K562 (cell line): ENCODE measurements around the gene FAM180B. TPM values are rescaled to one million over a fixed set of nuclear protein-coding genes. Genes with fewer than 3 reads are reported as not detected.

Experiments
- BCL6 ChIP-seq: fragments of 250-450 bp; sonication (Bioruptor Pico); IDR thresholded peaks from 2 replicates; pipeline ENCODE4 v1.4.0; 2020
- BRD4 ChIP-seq: fragments of 200-600 bp; sonication (generic); IDR thresholded peaks from 2 replicates; pipeline ENCODE4 v1.6.1; 2017; ENCODE audit warnings: inconsistent platforms
- EGR1 ChIP-seq: fragments of 450-650 bp; conservative IDR thresholded peaks from 2 replicates; pipeline ENCODE4 v1.6.1; 2017; ENCODE audit warnings: mild to moderate bottlenecking
- HDAC1 ChIP-seq, 2 experiments: fragments of 450-650 bp; IDR thresholded peaks; 2 replicates each; pipeline ENCODE4 v1.6.1; 2016 to 2017; ENCODE audit warnings: inconsistent platforms in 1 of 2, mild to moderate bottlenecking in 1 of 2, moderate library complexity in 1 of 2
- HLTF ChIP-seq: fragments of 450-650 bp; IDR thresholded peaks from 2 replicates; pipeline ENCODE4 v1.6.1; 2016
- HNRNPLL ChIP-seq: fragments of 200-400 bp; formaldehyde crosslinking; IDR thresholded peaks from 2 replicates; pipeline ENCODE4 v1.6.1; 2017; ENCODE audit warnings: low read length, low read depth, mild to moderate bottlenecking; ENCODE audit not compliant: poor library complexity, severe bottlenecking
- MCM3 ChIP-seq: fragments of 450-650 bp; IDR thresholded peaks from 2 replicates; pipeline ENCODE4 v1.6.1; 2016
- MEIS2 ChIP-seq: fragments of 450-650 bp; IDR thresholded peaks from 2 replicates; pipeline ENCODE4 v1.6.1; 2014; ENCODE audit warnings: mild to moderate bottlenecking; ENCODE audit not compliant: partially characterized antibody
- MNT ChIP-seq, 2 experiments: fragments of 450-650 bp; conservative IDR thresholded peaks; 2 replicates each; pipeline ENCODE4 v1.6.1; 2017; ENCODE audit warnings: mild to moderate bottlenecking in 2 of 2, moderate library complexity in 2 of 2
- MXD1 ChIP-seq: fragments of 250-450 bp; sonication (Bioruptor Pico); IDR thresholded peaks from 2 replicates; pipeline ENCODE4 v1.8.0; 2021; ENCODE audit warnings: borderline replicate concordance, mild to moderate bottlenecking, moderate library complexity; ENCODE audit not compliant: poor library complexity, severe bottlenecking
- RAD51 ChIP-seq: fragments of 450-650 bp; IDR thresholded peaks from 2 replicates; pipeline ENCODE4 v1.7.1; 2016; ENCODE audit warnings: low read depth, mild to moderate bottlenecking, borderline replicate concordance
- SIN3A ChIP-seq, 2 experiments: fragments of 150-350 bp in 1 of 2; IDR thresholded peaks; 2 replicates each; pipeline ENCODE4 v1.6.1; 2011 to 2016; ENCODE audit warnings: borderline replicate concordance in 2 of 2, low read depth in 2 of 2, low read length in 2 of 2, mild to moderate bottlenecking in 2 of 2, moderate library complexity in 2 of 2; ENCODE audit not compliant: control insufficient read depth in 1 of 2
- USF1 ChIP-seq: sonication (generic); formaldehyde crosslinking; IDR thresholded peaks from 2 replicates; pipeline ENCODE4 v1.9.0; 2022; ENCODE audit warnings: mild to moderate bottlenecking, missing genetic modification reagents
- ZNF212 ChIP-seq: fragments of 450-650 bp; formaldehyde crosslinking; IDR thresholded peaks from 2 replicates; pipeline ENCODE4 v1.4.0; 2020; ENCODE audit warnings: mild to moderate bottlenecking
- ZNF217 ChIP-seq: sonication (generic); formaldehyde crosslinking; IDR thresholded peaks from 2 replicates; pipeline ENCODE4 v1.8.0; 2022; ENCODE audit warnings: mild to moderate bottlenecking, missing genetic modification reagents
- ZNF436 ChIP-seq: fragments of 250-450, 450-650 bp; sonication (Bioruptor Pico); formaldehyde crosslinking; IDR thresholded peaks from 2 replicates; pipeline ENCODE4 v1.7.0; 2020; ENCODE audit warnings: mild to moderate bottlenecking
- ZNF444 ChIP-seq: fragments of 250-450 bp; sonication (Bioruptor Pico); IDR thresholded peaks from 2 replicates; pipeline ENCODE4 v1.4.0; 2020; ENCODE audit warnings: mild to moderate bottlenecking, moderate library complexity
- polyA plus RNA-seq, 8 experiments: library from polyadenylated mRNA; depleted of rRNA in 4 of 8; stranded (reverse) in 5 of 8; unstranded in 3 of 8; fragments of >200 nt; fragmentation: Nextera tagmentation in 2 of 8; fragmentation: Illumina TruSeq in 1 of 8; extraction: Ambion mirVana in 2 of 8; extraction: Trizol in 1 of 8; gene quantifications; 2 replicates each; pipeline versions ENCODE4 v1.2.1 to v1.2.3, GENCODE V29; 2011 to 2014; ENCODE audit warnings: inconsistent platforms in 1 of 8, missing spikeins in 1 of 8
- total RNA-seq, 7 experiments: library from RNA; depleted of rRNA in 6 of 7; stranded (reverse); fragments of >200 nt in 6 of 7; fragmentation: Illumina TruSeq in 2 of 7; extraction: Trizol in 2 of 7; gene quantifications; 2 replicates each; pipeline versions ENCODE4 v1.2.1 to v1.2.3, GENCODE V29; 2011 to 2021; ENCODE audit warnings: low replicate concordance in 1 of 7
- TF ChIP-seq, protein P1 (sequence below): fragments of 450-650 bp; formaldehyde crosslinking; IDR thresholded peaks from 2 replicates; pipeline ENCODE4 v1.4.0; 2020; ENCODE audit warnings: mild to moderate bottlenecking, moderate library complexity
- TF ChIP-seq, protein P2 (sequence below): fragments of 450-650 bp; IDR thresholded peaks from 2 replicates; pipeline ENCODE4 v1.6.1; 2016; ENCODE audit warnings: missing biosample characterization, missing genetic modification characterization
- TF ChIP-seq, protein P3 (sequence below), 2 experiments: fragments of 450-650 bp; IDR thresholded peaks; 2 replicates each; pipeline ENCODE4 v1.6.1; 2018; ENCODE audit warnings: mild to moderate bottlenecking in 2 of 2, low read depth in 1 of 2; ENCODE audit not compliant: partially characterized antibody in 2 of 2

Gene FAM180B
- total and polyA plus RNA-seq, 9 of the 15 experiments (the other 6 are each of a cell fraction or from before 2014, with no cell fraction given), result 0.05 to 0.14 TPM; not detected in 7

- TF ChIP-seq, protein P1, sequence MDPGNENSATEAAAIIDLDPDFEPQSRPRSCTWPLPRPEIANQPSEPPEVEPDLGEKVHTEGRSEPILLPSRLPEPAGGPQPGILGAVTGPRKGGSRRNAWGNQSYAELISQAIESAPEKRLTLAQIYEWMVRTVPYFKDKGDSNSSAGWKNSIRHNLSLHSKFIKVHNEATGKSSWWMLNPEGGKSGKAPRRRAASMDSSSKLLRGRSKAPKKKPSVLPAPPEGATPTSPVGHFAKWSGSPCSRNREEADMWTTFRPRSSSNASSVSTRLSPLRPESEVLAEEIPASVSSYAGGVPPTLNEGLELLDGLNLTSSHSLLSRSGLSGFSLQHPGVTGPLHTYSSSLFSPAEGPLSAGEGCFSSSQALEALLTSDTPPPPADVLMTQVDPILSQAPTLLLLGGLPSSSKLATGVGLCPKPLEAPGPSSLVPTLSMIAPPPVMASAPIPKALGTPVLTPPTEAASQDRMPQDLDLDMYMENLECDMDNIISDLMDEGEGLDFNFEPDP (CRISPR knock-in tag), result no peak
- TF ChIP-seq ZNF436 (CRISPR knock-in tag), result no peak
- TF ChIP-seq RAD51, result no peak
- TF ChIP-seq MCM3, result no peak
- no peak for TF ChIP-seq HNRNPLL
- TF ChIP-seq MNT (conservative IDR thresholded peaks at IDR 0.05), result peak in 1 of 2 experiments; percentile 47; a peak in 2 of 4 replicates
- TF ChIP-seq, protein P2, sequence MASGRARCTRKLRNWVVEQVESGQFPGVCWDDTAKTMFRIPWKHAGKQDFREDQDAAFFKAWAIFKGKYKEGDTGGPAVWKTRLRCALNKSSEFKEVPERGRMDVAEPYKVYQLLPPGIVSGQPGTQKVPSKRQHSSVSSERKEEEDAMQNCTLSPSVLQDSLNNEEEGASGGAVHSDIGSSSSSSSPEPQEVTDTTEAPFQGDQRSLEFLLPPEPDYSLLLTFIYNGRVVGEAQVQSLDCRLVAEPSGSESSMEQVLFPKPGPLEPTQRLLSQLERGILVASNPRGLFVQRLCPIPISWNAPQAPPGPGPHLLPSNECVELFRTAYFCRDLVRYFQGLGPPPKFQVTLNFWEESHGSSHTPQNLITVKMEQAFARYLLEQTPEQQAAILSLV, result no peak
- no peak for TF ChIP-seq ZNF444 (CRISPR knock-in tag)
- TF ChIP-seq BCL6 (CRISPR knock-in tag), result no peak
- TF ChIP-seq, protein P3, sequence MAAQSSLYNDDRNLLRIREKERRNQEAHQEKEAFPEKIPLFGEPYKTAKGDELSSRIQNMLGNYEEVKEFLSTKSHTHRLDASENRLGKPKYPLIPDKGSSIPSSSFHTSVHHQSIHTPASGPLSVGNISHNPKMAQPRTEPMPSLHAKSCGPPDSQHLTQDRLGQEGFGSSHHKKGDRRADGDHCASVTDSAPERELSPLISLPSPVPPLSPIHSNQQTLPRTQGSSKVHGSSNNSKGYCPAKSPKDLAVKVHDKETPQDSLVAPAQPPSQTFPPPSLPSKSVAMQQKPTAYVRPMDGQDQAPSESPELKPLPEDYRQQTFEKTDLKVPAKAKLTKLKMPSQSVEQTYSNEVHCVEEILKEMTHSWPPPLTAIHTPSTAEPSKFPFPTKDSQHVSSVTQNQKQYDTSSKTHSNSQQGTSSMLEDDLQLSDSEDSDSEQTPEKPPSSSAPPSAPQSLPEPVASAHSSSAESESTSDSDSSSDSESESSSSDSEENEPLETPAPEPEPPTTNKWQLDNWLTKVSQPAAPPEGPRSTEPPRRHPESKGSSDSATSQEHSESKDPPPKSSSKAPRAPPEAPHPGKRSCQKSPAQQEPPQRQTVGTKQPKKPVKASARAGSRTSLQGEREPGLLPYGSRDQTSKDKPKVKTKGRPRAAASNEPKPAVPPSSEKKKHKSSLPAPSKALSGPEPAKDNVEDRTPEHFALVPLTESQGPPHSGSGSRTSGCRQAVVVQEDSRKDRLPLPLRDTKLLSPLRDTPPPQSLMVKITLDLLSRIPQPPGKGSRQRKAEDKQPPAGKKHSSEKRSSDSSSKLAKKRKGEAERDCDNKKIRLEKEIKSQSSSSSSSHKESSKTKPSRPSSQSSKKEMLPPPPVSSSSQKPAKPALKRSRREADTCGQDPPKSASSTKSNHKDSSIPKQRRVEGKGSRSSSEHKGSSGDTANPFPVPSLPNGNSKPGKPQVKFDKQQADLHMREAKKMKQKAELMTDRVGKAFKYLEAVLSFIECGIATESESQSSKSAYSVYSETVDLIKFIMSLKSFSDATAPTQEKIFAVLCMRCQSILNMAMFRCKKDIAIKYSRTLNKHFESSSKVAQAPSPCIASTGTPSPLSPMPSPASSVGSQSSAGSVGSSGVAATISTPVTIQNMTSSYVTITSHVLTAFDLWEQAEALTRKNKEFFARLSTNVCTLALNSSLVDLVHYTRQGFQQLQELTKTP (IDR thresholded peaks at IDR 0.05; ENCODE audit: low read depth in 1 of 2, partially characterized antibody in 2 of 2), result no peak
- no peak for TF ChIP-seq ZNF217 (CRISPR knock-in tag)
- TF ChIP-seq ZNF212 (CRISPR knock-in tag), result no peak
- no peak for TF ChIP-seq EGR1
- no peak for TF ChIP-seq BRD4
- TF ChIP-seq SIN3A (IDR thresholded peaks at IDR 0.05; ENCODE audit: borderline replicate concordance in 2 of 2, control insufficient read depth in 1 of 2, low read depth in 2 of 2, low read length in 2 of 2), result peak in 1 of 2 experiments; percentile 84; a peak in 1 of 4 replicates
- TF ChIP-seq HDAC1 (IDR thresholded peaks at IDR 0.05), result peak in 1 of 2 experiments; percentile 12; a peak in 1 of 4 replicates
- no peak for TF ChIP-seq USF1 (CRISPR knock-in tag)
- no peak for TF ChIP-seq HLTF
- TF ChIP-seq MXD1 (CRISPR knock-in tag), result no peak
- no peak for TF ChIP-seq MEIS2
Observed at GRCh38 chr11:47551086-47551485, 35.4 kb upstream of the FAM180B start (continued).
